GM19099 (cell line): ENCODE results near the gene TIMM8A.

Source experiments
- POLR2A ChIP-seq: IDR thresholded peaks from 3 replicates; pipeline ENCODE4 v1.6.1; 2011; ENCODE audit warnings: low read depth; ENCODE audit not compliant: insufficient read length; ENCODE audit errors: extremely low read depth

TIMM8A gene

GRCh38 chrX:101370888-101371504, 22.5 kb upstream of the TIMM8A start:
- TF ChIP-seq POLR2A = no peak

- TF ChIP-seq POLR2A = no peak
Measured at GRCh38 chrX:101369687-101370086, 21.1 kb upstream of the TIMM8A start.

GRCh38 chrX:101368800-101369199, 20.3 kb upstream of the TIMM8A start:
- no peak for TF ChIP-seq POLR2A

- TF ChIP-seq POLR2A = no peak
Measured at GRCh38 chrX:101365301-101365795, 16.8 kb upstream of the TIMM8A start.

GRCh38 chrX:101362757-101363156, 14.2 kb upstream of the TIMM8A start:
- no peak for TF ChIP-seq POLR2A

- TF ChIP-seq POLR2A = no peak
Measured at GRCh38 chrX:101362116-101362515, 13.6 kb upstream of the TIMM8A start.

- no peak for TF ChIP-seq POLR2A
Measured at GRCh38 chrX:101360390-101360789, 11.8 kb upstream of the TIMM8A start.

GRCh38 chrX:101359966-101360365, 11.4 kb upstream of the TIMM8A start:
- no peak for TF ChIP-seq POLR2A

GRCh38 chrX:101357166-101357795, 8.7 kb upstream of the TIMM8A start:
- TF ChIP-seq POLR2A = no peak

GRCh38 chrX:101349193-101349562, 636 bp upstream of the TIMM8A start:
- TF ChIP-seq POLR2A = no peak

GRCh38 chrX:101347859-101348451, 587 bp downstream of the TIMM8A start:
- TF ChIP-seq POLR2A = no peak

GRCh38 chrX:101337776-101338271, 10.7 kb downstream of the TIMM8A start:
- no peak for TF ChIP-seq POLR2A

- TF ChIP-seq POLR2A = no peak
Measured at GRCh38 chrX:101303790-101304189, 44.8 kb downstream of the TIMM8A start.
